ENCODE data around the gene KRT6B. TPM values are rescaled to one million over a fixed set of nuclear protein-coding genes. Genes with fewer than 3 reads are reported as not detected.

Gene KRT6B
- total and polyA plus RNA-seq, 2 of the 8 experiments (the other 6 are each of a cell fraction or from before 2014, with no cell fraction given): not detected

DNA sequence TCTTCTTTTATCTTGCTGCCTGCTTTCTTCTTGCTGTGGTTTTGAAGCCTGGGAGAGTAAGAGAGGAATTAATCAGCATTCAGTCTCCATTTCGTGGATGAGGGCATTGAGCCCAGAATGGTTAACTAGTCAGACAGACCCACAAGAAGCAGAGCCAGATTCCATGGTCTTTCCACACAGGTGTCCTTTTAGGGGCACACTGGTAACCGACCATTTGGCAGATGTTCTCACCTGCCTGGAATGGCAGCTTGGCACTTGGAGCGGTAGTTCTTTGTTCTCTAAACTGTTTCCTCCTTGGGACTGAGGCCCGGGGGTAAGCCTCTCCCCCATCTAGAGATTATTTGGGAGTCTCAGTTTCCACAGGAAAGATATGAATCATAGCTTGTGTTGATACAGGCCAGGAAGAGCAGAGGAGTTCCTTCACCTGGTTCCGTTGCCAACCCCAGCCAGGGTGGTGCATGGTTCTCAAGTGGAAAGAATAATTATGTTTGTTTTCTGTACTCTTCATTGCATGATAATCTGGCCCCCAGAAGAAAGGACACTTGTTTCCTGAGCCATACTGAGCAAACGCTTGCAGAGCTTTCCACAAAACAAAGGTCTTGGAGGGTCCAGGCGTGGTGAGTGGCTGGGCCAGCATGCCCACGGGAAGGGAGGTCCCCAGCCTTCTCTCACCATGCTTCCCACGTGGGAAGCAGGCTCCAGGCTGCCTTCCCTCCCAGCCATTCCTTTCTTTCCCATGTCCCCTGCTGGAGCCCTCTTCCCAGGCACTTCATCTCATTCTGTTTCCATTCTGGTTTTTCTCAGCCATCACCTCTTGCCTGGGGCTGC is 15.7 kb downstream of the KRT6B start:
- Histone ChIP-seq H3K18ac (ENCODE audit: extremely low read depth, low read length) (no peak overlapping the region), H3K36me3 (ENCODE audit: control insufficient read depth in 2 of 4, insufficient read depth in 4 of 4, low read length in 3 of 4) (no peaks in the 10 kb centered on the region), H3K79me1 (ENCODE audit: low read depth, low read length) (no peaks in the 10 kb centered on the region), H3K23me2 (ENCODE audit: low read depth, low read length) (no peaks in the 10 kb centered on the region), H3K27ac (ENCODE audit: low read depth, low read length) (no peak overlapping the region), H2BK15ac (ENCODE audit: low read length) (no peak overlapping the region), H4K8ac (ENCODE audit: extremely low read depth, insufficient read depth, low read length) (no peak overlapping the region), H3K27me3 (replicated peaks in 1 of 4; ENCODE audit: control insufficient read depth in 3 of 4, extremely low read depth in 1 of 4, insufficient read depth in 3 of 4, low read length in 3 of 4) (no peaks in the 10 kb centered on the region; a peak in 2 of 7 replicates), H3K4me2 (ENCODE audit: insufficient read depth in 1 of 2, low read depth in 2 of 2, low read length in 2 of 2) (no peak overlapping the region), H3K56ac (replicated peaks; ENCODE audit: insufficient read length, low read depth, low read length) (no peak overlapping the region), H4K5ac (ENCODE audit: insufficient read length, low read depth, low read length) (no peak overlapping the region), H2AK5ac (ENCODE audit: low read depth, low read length) (no peak overlapping the region), H3K4ac (replicated peaks; ENCODE audit: insufficient read length, low read depth, low read length) (no peak overlapping the region), H3K4me1 (replicated peaks in 1 of 4; ENCODE audit: control insufficient read depth in 3 of 4, insufficient read depth in 4 of 4, low read length in 3 of 4) (no peaks in the 10 kb centered on the region), H2BK20ac (ENCODE audit: low read length) (no peak overlapping the region), H3K79me2 (ENCODE audit: control insufficient read depth in 1 of 2, insufficient read depth in 2 of 2, low read length in 2 of 2) (no peaks in the 10 kb centered on the region), H3K4me3 (ENCODE audit: extremely low read depth in 1 of 4, insufficient read depth in 2 of 4, low read depth in 3 of 4, low read length in 4 of 4) (no peak overlapping the region), H4K20me1 (replicated peaks in 1 of 2; ENCODE audit: control insufficient read depth in 1 of 2, insufficient read depth in 2 of 2, low read length in 2 of 2) (no peaks in the 10 kb centered on the region), H3K9ac (replicated peaks in 1 of 4; ENCODE audit: extremely low read depth in 1 of 4, low read depth in 3 of 4, low read length in 3 of 4) (no peak overlapping the region), H2BK5ac (ENCODE audit: low read depth, low read length) (no peak overlapping the region), H2AFZ (ENCODE audit: low read length) (no peak overlapping the region), H3K14ac (ENCODE audit: insufficient read length) (no peak overlapping the region), H3K23ac (ENCODE audit: insufficient read length) (no peak overlapping the region), H3K9me3 (ENCODE audit: insufficient read depth in 2 of 2, low read depth in 1 of 2, low read length in 1 of 2) (no peaks in the 10 kb centered on the region), H4K91ac (replicated peaks; ENCODE audit: insufficient read length, low read length) (no peak overlapping the region), H2BK120ac (replicated peaks; ENCODE audit: low read depth, low read length) (no peak overlapping the region), H2BK12ac (ENCODE audit: low read depth, low read length) (no peak overlapping the region)
- no peak for DNase-seq (ENCODE audit: low read depth in 1 of 2, low spot score in 2 of 2)
- no peak for FAIRE-seq
- 85% methylated on average over 9 of the region's 9 CpGs; no CpG with 5 or more reads in 1 of the 2 experiments for WGBS, 2 experiments (ENCODE audit: extremely low coverage in 1 of 2, insufficient coverage in 1 of 2, insufficient read length in 1 of 2, insufficient replicate concordance in 2 of 2, low coverage in 1 of 2, low lambda C conversion rate in 2 of 2, missing lambda C conversion rate in 1 of 2)
- CTCF ChIA-PET (ENCODE audit: partially characterized antibody): interaction anchor here (0.8 to 5.3 kb wide), 4 partner anchors 23 to 109 kb away, joined by 3 to 23 read pairs (median 5); no protein-coding TSS in a partner anchor
- POLR2A ChIA-PET (ENCODE audit: partially characterized antibody): interaction anchor here (1.0 kb wide), 1 partner anchor 19 kb away, joined by 3 read pairs; no protein-coding TSS in a partner anchor
- TF ChIP-seq, protein P1, sequence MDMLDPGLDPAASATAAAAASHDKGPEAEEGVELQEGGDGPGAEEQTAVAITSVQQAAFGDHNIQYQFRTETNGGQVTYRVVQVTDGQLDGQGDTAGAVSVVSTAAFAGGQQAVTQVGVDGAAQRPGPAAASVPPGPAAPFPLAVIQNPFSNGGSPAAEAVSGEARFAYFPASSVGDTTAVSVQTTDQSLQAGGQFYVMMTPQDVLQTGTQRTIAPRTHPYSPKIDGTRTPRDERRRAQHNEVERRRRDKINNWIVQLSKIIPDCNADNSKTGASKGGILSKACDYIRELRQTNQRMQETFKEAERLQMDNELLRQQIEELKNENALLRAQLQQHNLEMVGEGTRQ (IDR thresholded peaks at IDR 0.05; ENCODE audit: low read length): no peak
- TF ChIP-seq CTBP2 (IDR thresholded peaks at IDR 0.05; ENCODE audit: borderline replicate concordance, insufficient read depth, insufficient read length, low read length): no peak
- TF ChIP-seq RNF2 (IDR thresholded peaks at IDR 0.05; ENCODE audit: borderline replicate concordance, low read depth, low read length, missing control alignments, poor library complexity, severe bottlenecking): no peak
- no peak for TF ChIP-seq EZH2 (IDR thresholded peaks at IDR 0.05; ENCODE audit: low read depth, low read length, severe bottlenecking)
- TF ChIP-seq, protein P2, sequence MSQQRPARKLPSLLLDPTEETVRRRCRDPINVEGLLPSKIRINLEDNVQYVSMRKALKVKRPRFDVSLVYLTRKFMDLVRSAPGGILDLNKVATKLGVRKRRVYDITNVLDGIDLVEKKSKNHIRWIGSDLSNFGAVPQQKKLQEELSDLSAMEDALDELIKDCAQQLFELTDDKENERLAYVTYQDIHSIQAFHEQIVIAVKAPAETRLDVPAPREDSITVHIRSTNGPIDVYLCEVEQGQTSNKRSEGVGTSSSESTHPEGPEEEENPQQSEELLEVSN (IDR thresholded peaks at IDR 0.05): no peak
- no peak for TF ChIP-seq SP4 (IDR thresholded peaks at IDR 0.05; ENCODE audit: low read length)
- TF ChIP-seq HDAC6 (IDR thresholded peaks at IDR 0.05; ENCODE audit: low read depth, low read length): no peak
- no peak for TF ChIP-seq CBX8 (IDR thresholded peaks at IDR 0.05; ENCODE audit: borderline replicate concordance, low read depth, low read length)
- TF ChIP-seq ZNF274 (IDR thresholded peaks at IDR 0.05; ENCODE audit: borderline replicate concordance, extremely low read depth, low read length): no peak
- no peak for TF ChIP-seq SRF (IDR thresholded peaks at IDR 0.05; ENCODE audit: low read depth, low read length)
